HFFc6 (cell line): ENCODE measurements around the gene SP140L. TPM values are rescaled to one million over a fixed set of nuclear protein-coding genes. Genes with fewer than 3 reads are reported as not detected.

Experiments
- DNase-seq: peaks from one replicate; pipeline ENCODE4 v3.0.0-alpha.2; 2018
- H3K27ac Mint-ChIP-seq: 2 replicates; pipeline ENCODE4 v1.8.0; 2020; ENCODE audit warnings: mild to moderate bottlenecking, mixed read lengths
- H3K27me3 Mint-ChIP-seq: 2 replicates; pipeline ENCODE4 v1.8.0; 2021; ENCODE audit warnings: mild to moderate bottlenecking, moderate library complexity, mixed read lengths; ENCODE audit not compliant: insufficient read depth
- H3K36me3 Mint-ChIP-seq: 2 replicates; pipeline ENCODE4 v1.8.0; 2021; ENCODE audit warnings: low read depth, mixed read lengths
- H3K4me1 Mint-ChIP-seq: 2 replicates; pipeline ENCODE4 v1.8.0; 2020; ENCODE audit warnings: low read depth, mixed read lengths
- H3K4me3 Mint-ChIP-seq: 2 replicates; pipeline ENCODE4 v1.8.0; 2020; ENCODE audit warnings: mild to moderate bottlenecking, moderate library complexity, mixed read lengths
- H3K9me3 Mint-ChIP-seq: 2 replicates; pipeline ENCODE4 v1.8.0; 2020; ENCODE audit warnings: mild to moderate bottlenecking, mixed read lengths
- total RNA-seq, 6 experiments: library from RNA; stranded (reverse); fragmentation: NEBNext Ultra II Directional; extraction: Animal tissue kit (Norgen Biotek cat#: 25700); gene quantifications; 2 replicates in 1 of 6; 3 replicates in 5 of 6; pipeline ENCODE4 v1.2.3, GENCODE V29; 2021
- TF ChIP-seq, protein P1 (sequence below): fragments of 200-600 bp; sonication (generic); IDR thresholded peaks from 2 replicates; pipeline ENCODE4 v1.5.0; 2021; ENCODE audit warnings: antibody characterized with exemption, mild to moderate bottlenecking

SP140L gene
- total RNA-seq, 6 experiments from 2014 or later = 18.4 to 23.9 (median 19.6) TPM

DNA sequence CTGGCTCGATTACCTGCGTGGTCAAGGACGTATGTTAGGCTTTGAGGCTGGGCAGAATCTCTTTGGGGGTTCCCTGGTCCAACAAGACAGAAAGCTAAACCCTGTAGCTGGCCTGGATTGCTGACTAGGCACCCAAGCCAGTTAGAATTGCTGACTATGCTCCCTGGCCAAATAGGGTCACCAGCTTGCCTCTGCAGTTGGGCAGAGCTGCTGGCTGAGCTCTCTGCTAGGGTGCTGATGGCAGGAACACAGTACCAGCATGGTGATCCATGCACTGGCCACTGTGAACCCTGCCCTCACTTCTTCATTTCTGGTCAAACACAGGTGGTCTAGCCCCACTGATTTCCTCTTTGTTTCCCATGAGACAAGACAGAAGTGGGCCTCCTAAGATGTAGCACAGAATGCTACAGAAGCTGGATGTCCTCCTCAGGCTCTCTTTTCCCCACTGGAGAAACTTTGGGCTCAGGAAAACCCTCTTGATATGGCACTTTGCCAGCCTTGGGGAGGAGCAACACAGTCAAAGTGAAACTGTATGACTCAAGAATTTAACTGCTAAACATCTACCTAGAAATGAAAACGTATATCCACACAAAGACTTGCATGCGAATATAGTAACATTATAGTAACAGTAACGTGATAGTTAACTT, 20.8 kb downstream of the SP140L start:
- Mint-ChIP-seq H3K27ac (no peak overlapping the region), H3K4me3 (no peak overlapping the region), H3K9me3 (peaks cover 9% of the 10 kb centered on the region), H3K27me3 (no peaks in the 10 kb centered on the region), H3K4me1 (peaks cover 50% of the 10 kb centered on the region), H3K36me3 (peaks cover 25% of the 10 kb centered on the region)
- TF ChIP-seq, protein P1, sequence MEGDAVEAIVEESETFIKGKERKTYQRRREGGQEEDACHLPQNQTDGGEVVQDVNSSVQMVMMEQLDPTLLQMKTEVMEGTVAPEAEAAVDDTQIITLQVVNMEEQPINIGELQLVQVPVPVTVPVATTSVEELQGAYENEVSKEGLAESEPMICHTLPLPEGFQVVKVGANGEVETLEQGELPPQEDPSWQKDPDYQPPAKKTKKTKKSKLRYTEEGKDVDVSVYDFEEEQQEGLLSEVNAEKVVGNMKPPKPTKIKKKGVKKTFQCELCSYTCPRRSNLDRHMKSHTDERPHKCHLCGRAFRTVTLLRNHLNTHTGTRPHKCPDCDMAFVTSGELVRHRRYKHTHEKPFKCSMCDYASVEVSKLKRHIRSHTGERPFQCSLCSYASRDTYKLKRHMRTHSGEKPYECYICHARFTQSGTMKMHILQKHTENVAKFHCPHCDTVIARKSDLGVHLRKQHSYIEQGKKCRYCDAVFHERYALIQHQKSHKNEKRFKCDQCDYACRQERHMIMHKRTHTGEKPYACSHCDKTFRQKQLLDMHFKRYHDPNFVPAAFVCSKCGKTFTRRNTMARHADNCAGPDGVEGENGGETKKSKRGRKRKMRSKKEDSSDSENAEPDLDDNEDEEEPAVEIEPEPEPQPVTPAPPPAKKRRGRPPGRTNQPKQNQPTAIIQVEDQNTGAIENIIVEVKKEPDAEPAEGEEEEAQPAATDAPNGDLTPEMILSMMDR = no peak
- DNase-seq = no peak

DNA sequence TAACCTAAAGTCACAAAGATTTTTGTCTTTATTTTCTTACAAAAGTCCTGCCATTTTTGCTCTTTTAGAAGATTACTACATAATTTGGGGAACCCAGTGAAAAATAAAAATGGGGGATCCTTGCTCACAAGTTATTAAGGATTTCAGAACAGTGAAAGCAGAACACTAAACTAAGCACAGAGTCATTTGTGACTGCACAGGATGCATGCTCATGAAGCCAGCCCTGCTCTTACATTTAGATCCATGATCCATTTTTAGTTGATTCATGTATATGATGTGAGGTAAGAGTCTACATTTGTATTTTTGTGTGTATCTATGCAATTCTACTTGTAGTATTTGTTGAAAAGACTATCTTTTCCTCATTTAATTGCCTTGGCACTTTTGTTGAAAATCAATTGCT, 21.8 kb downstream of the SP140L start:
- H3K36me3 Mint-ChIP-seq = peaks cover 20% of the 10 kb centered on the region
- DNase-seq = no peak
- no peaks in the 10 kb centered on the region for H3K27me3 Mint-ChIP-seq
- H3K27ac Mint-ChIP-seq = no peak overlapping the region
- TF ChIP-seq, protein P1 = no peak
- H3K4me3 Mint-ChIP-seq = no peak overlapping the region
- peaks cover 9% of the 10 kb centered on the region for H3K9me3 Mint-ChIP-seq
- H3K4me1 Mint-ChIP-seq = peaks cover 40% of the 10 kb centered on the region

DNA sequence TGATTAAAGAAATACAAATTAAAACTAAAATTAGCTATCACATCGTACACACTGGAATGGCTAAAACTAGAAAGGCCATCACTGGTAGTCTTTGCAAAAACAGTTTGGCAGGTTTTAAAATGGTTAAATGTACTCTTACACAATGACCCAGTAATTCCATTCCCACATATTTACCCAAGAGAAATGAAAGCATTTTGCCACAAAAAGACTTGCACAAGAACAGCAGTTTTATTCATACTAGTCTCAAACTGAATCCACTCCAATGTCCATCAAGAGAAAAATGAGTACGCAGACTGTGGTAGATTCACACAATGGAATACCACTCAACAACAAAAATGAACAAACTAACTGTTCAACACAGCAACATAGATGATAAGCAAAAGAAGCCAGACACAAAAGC, 29.1 kb downstream of the SP140L start:
- no peak for DNase-seq
- Mint-ChIP-seq H3K9me3 (peaks cover 5% of the 10 kb centered on the region; the same call in 1 of the 2 replicates), H3K4me1 (peaks cover 18% of the 10 kb centered on the region), H3K4me3 (no peak overlapping the region), H3K36me3 (peaks cover 38% of the 10 kb centered on the region), H3K27ac (no peak overlapping the region), H3K27me3 (no peaks in the 10 kb centered on the region)
- TF ChIP-seq, protein P1 = no peak

DNA sequence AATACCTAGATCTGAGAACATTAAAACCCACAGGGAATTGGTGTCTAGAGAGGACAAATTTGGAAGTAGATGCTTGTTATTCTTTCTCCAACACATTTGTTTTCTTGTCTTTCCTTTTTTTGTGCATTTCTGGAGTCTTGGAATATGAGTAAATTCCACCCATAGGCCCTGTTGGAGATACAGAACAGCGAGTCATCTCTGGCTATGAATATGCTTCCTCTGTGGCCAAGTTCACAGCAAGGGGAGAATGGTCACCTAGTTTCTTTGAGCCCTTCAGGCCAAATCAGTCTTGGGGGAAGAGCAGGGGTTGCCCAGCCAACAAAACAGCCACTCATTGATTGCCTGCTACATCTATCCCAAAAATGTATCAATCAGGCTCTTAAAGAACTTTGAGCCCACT, 31.3 kb downstream of the SP140L start:
- H3K4me3 Mint-ChIP-seq = no peak overlapping the region
- no peaks in the 10 kb centered on the region for H3K27me3 Mint-ChIP-seq
- peaks cover 19% of the 10 kb centered on the region for H3K4me1 Mint-ChIP-seq
- H3K36me3 Mint-ChIP-seq = peaks cover 51% of the 10 kb centered on the region
- H3K27ac Mint-ChIP-seq = peak overlapping the region; percentile 61; the same call in 1 of the 2 replicates
- TF ChIP-seq, protein P1 = no peak
- peak; percentile 64 for DNase-seq
- H3K9me3 Mint-ChIP-seq = peaks cover 5% of the 10 kb centered on the region; the same call in 1 of the 2 replicates

DNA sequence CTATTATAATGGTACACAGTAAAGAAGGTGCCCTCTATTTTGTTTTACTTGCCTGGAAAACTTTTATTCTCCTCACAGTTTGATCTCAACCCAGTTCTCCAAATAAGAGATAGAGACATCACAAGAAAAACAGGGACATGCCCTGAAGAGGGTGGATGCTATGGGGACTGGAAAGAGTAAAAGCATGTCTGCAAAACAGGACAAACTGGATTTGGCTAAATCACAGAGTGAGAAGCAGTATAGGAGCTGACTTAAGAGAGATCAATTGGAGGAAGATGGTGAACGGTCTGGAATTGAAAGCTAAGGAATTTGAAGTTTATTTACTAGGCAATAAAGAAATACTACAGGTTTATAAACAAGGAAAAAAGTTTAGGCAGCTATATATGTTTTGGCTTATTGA, 33.0 kb downstream of the SP140L start:
- Mint-ChIP-seq H3K36me3 (peaks cover 68% of the 10 kb centered on the region), H3K4me3 (no peak overlapping the region), H3K4me1 (peaks cover 24% of the 10 kb centered on the region), H3K9me3 (peaks cover 5% of the 10 kb centered on the region; the same call in 1 of the 2 replicates), H3K27me3 (no peaks in the 10 kb centered on the region), H3K27ac (no peak overlapping the region)
- TF ChIP-seq, protein P1 = no peak
- no peak for DNase-seq
